Nephron (organoid): ENCODE results near the gene PCDH15.
A peak's percentile ranks its signal among the peaks of the same experiment; 100 is the strongest.

Experiments
- H3K27ac Mint-ChIP-seq, 3 experiments: 2 replicates each; pipeline ENCODE4 v1.8.0; 2020; ENCODE audit warnings: mixed read lengths in 3 of 3, mild to moderate bottlenecking in 2 of 3, moderate library complexity in 1 of 3
- H3K27me3 Mint-ChIP-seq: 2 replicates; pipeline ENCODE4 v1.8.0; 2021; ENCODE audit warnings: low read depth, mild to moderate bottlenecking, moderate library complexity, mixed read lengths
- H3K36me3 Mint-ChIP-seq: 2 replicates; pipeline ENCODE4 v1.8.0; 2020; ENCODE audit warnings: low read depth, mixed read lengths
- H3K4me1 Mint-ChIP-seq: 2 replicates; pipeline ENCODE4 v1.8.0; 2020; ENCODE audit warnings: mixed read lengths
- H3K4me3 Mint-ChIP-seq, 3 experiments: 2 replicates each; pipeline ENCODE4 v1.8.0; 2020; ENCODE audit warnings: mild to moderate bottlenecking in 3 of 3, mixed read lengths in 3 of 3, moderate library complexity in 2 of 3
- H3K9me3 Mint-ChIP-seq: 2 replicates; pipeline ENCODE4 v1.8.0; 2020; ENCODE audit warnings: mixed read lengths
- CTCF ChIP-seq, 3 experiments: fragments of 200-600 bp; sonication (generic); IDR thresholded peaks; one replicate each; pipeline ENCODE4 v1.5.0; 2021; ENCODE audit warnings: antibody characterized with exemption in 3 of 3; ENCODE audit not compliant: unreplicated experiment in 3 of 3

The PCDH15 gene

GRCh38 chr10:54800741-54801421 lies at the start of gene PCDH15:
Gene PCDH15, minus strand, starts transcription at chr10:54801231. Its CDS starts 136,969 bp downstream, at chr10:54664262.
- no peaks in the 10 kb centered on the region for H3K36me3 Mint-ChIP-seq
- H3K9me3 Mint-ChIP-seq: no peaks in the 10 kb centered on the region
- peak within 1 kb of the TSS; percentile 68 to 82 (median 68) for H3K27ac Mint-ChIP-seq
- peak; percentile 58 to 61 (median 60) for TF ChIP-seq CTCF (IDR thresholded peaks at IDR 0.05; ENCODE audit: unreplicated experiment in 3 of 3)
- H3K27me3 Mint-ChIP-seq: no peaks in the 10 kb centered on the region
- H3K4me1 Mint-ChIP-seq: peaks cover 21% of the 10 kb centered on the region
- H3K4me3 Mint-ChIP-seq: peak within 1 kb of the TSS; percentile 48 to 63 (median 51)

GRCh38 chr10:54843932-54844331 lies 42.9 kb upstream of the PCDH15 start:
- TF ChIP-seq CTCF (IDR thresholded peaks at IDR 0.05; ENCODE audit: unreplicated experiment in 3 of 3): no peak
- Mint-ChIP-seq H3K4me3 (no peak overlapping the region), H3K36me3 (no peaks in the 10 kb centered on the region), H3K9me3 (no peaks in the 10 kb centered on the region), H3K4me1 (peaks cover 16% of the 10 kb centered on the region), H3K27ac (peak overlapping the region in 1 of 3 experiments; percentile 17), H3K27me3 (no peaks in the 10 kb centered on the region)

DNA sequence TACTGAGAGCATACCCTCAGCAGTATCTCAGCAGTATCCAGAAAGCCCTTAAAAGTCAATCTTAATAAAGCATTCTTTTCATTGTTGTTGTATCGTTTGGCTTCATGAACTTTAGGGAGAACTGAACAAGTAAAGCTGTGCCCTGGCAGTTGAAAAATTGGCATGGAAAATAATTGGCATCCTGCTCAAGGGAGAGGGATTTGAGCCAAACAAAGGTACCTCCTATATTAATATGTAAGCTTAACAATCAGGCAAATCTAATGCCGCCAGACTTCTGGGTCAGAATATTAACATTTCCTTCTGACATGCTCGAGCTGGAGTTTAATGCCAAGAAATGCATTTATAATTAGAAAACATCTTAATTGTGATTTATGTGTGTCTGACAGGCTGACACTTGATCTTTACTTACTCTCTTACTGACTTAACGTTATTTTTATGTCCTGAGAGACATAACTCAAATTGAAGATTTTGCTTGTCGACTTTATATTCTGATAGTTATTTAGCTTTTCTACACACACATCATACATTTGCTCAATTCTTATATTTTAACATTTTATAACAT lies 42.1 kb upstream of the PCDH15 start:
- H3K4me1 Mint-ChIP-seq: peaks cover 16% of the 10 kb centered on the region
- H3K36me3 Mint-ChIP-seq: no peaks in the 10 kb centered on the region
- no peak overlapping the region for H3K27ac Mint-ChIP-seq
- no peak overlapping the region for H3K4me3 Mint-ChIP-seq
- H3K27me3 Mint-ChIP-seq: no peaks in the 10 kb centered on the region
- TF ChIP-seq CTCF (IDR thresholded peaks at IDR 0.05; ENCODE audit: unreplicated experiment in 3 of 3): no peak
- no peaks in the 10 kb centered on the region for H3K9me3 Mint-ChIP-seq

GRCh38 chr10:54837479-54837878 lies 36.4 kb upstream of the PCDH15 start:
- Mint-ChIP-seq H3K4me3 (no peak overlapping the region), H3K9me3 (no peaks in the 10 kb centered on the region), H3K36me3 (no peaks in the 10 kb centered on the region), H3K27ac (no peak overlapping the region), H3K27me3 (no peaks in the 10 kb centered on the region), H3K4me1 (peaks cover under 1% of the 10 kb centered on the region)
- TF ChIP-seq CTCF (IDR thresholded peaks at IDR 0.05; ENCODE audit: unreplicated experiment in 3 of 3): no peak

DNA sequence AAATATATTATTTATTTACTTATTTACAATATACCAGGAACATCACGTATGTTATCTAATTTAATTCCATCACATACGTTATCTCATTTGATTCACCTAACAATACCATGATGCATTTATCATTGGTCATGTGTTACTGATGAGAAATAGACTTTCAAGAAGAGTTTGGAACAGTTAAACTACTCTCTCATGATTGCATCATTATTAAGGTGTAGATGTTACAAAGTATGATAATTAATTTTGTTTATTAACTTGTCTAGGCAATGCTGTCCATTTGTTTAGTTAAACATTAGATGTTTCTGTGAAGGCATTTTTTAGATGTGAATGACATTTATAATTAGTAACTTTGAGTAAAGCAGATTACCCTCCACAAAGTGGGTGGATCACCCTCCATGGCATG lies 32.0 kb upstream of the PCDH15 start:
- Mint-ChIP-seq H3K27me3 (no peaks in the 10 kb centered on the region), H3K4me3 (no peak overlapping the region)
- TF ChIP-seq CTCF (IDR thresholded peaks at IDR 0.05; ENCODE audit: unreplicated experiment in 3 of 3): no peak

More for the DNA sequence above, 32.0 kb upstream of the PCDH15 start:
- no peaks in the 10 kb centered on the region for H3K36me3 Mint-ChIP-seq
- H3K27ac Mint-ChIP-seq: no peak overlapping the region
- no peaks in the 10 kb centered on the region for H3K9me3 Mint-ChIP-seq
- H3K4me1 Mint-ChIP-seq: no peaks in the 10 kb centered on the region
